Measurements from ENCODE around the gene BID.
A peak's percentile ranks its signal among the peaks of the same experiment; 100 is the strongest.

Gene BID

DNA sequence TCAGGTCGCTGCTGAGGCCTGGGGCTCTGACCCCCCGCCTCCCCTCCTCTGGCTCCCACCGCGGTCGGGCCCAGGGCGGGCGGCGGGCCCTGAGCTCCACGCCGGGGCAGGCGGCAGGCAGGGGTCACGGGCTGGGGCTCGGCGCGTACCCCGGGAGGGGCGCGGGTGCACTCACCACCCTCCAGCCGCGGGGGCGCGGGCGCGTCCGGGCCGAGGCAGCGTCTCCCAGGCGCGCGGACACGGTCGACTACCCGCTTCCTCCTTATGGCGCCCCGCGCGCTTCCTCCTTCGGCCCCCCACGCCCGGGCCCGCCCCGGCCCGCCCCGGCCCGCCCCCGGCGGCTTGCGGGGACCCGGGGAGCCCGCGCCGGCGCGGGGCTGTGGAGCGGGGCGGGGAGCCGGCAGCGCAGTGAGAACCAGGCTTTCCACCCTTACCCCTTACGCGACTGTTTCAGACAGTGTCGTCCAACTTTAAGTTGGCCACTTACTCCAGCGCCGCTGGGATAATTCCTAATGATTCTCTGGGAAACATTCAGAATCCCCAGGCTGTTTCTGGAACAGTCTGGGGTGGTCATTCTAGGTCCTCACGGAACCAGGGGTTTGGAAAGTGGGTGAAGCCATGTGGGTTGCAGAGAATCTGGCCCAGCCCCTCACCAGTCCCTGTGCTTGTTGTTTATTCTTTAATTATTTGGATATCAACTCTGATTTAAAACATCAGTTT is at the start of gene BID:
Gene BID, minus strand, starts transcription at position 264 of the 720 bp plus-strand sequence. CDS start 24,353 bp downstream, outside the sequence.
- intact Hi-C loops (cut with DNase I) = no loop called here
- peak in 1 of 10 donors; percentile 31 for DNase-seq

DNA sequence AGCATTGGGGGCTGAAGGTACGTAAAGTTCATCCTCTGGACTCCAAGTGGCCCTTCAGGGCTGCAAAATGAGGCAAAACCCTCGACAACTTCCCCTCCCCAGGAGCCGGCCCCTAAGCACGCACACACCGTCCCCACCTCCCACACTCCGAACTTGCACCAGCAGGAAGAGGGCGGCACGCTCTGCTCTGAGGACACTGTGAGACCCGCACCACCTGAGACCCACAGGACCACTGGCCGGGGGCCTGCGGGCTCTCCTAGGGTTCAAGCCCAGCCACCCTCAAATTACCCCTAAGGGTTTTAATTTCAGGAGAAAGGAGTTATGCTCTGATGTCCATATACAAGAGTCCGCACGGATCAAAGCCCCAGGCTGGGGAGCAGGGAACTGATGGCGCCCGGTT is 49.7 kb upstream of the BID start:
- intact Hi-C loops (cut with DNase I) = no loop called here
- DNase-seq = no peak

DNA sequence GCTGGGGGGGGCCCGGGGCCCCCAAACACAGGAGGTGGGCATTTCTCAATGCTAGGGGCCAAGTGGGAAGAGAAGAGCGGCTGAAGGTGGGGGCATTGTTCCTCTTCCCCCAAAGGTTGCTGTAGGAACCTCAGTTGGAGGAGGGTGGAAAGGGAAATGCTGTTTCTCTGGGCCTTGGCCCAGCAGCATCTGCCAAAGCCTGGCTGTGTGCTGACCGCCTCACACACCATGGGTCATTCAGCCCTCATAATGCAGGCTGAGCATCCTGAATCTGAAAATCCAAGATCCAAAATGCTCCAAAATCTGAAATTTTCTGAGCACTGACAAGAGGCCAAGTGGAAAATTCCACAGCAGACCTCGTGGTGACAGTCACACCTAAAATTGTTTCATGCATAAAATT is 49.0 kb upstream of the BID start:
- intact Hi-C loops (cut with DNase I) = no loop called here
- DNase-seq = no peak

DNA sequence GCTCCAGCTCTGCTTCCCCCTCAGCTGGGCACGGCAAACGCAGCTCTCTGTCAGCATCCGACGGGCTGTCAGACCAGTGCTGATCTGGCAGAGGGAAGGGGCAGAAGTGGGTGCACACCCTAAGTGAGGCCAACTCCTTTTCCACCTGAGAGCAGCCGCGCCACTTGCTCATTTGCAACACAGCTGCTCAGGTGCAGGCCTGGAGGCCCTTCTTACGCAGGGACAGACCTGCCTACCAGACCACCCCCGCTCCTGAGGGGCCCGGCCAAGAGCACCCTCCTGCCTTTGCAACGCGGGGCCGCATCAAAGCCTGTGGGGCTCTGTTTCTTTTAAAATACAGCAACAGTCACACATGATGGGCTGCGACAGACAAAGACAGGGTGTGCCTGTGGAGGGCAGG is 47.8 kb upstream of the BID start:
- intact Hi-C loops (cut with DNase I) = no loop called here

DNA sequence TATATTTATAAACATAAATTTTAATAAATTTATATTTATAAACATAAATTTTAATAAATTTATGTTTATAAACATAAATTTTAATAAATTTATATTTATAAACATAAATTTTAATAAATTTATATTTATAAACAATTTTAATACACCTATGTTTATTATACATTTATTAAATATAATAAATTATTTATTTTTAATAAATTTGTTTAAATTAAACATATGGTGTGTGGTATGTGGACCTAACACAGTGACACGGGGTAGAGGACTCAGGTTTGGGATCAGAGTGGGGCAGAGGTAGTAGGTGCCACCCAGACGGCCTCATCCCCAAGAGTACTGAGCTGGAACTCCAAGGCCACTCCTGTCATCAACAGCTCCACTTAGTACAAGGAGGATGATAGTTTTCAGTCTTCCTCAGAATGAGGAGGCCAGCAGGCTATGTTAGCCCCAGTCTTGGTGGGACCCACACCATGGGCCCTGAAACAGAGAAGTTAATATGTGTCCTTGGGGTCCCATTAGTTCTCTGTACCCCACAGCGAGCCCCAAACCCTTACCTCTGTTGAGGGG is 46.7 kb upstream of the BID start:
- DNase-seq = no peak
- intact Hi-C loops (cut with DNase I) = no loop called here

More for the DNA sequence above, 47.8 kb upstream of the BID start:
- DNase-seq = no peak

DNA sequence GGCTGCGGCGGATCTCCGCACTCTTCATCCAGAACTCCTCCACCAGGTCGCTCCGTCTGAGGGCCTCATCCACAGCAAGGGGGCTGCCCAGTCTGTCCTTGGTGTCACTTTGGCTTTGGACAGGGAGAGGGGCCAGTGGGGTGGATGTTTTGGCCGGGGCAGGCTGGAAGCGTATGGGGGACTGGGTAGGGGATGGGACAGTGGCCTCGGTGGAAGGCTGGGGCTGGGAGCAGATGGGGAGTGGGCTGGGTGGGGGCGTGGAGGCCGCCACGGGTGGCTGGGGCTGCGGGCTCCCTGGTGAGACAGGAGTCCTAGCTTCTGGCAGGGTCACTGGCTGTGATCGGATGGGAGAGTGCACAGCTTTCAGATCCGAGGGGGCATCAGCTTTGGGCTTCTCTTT is 44.4 kb upstream of the BID start:
- intact Hi-C loops (cut with DNase I) = no loop called here
- no peak for DNase-seq

DNA sequence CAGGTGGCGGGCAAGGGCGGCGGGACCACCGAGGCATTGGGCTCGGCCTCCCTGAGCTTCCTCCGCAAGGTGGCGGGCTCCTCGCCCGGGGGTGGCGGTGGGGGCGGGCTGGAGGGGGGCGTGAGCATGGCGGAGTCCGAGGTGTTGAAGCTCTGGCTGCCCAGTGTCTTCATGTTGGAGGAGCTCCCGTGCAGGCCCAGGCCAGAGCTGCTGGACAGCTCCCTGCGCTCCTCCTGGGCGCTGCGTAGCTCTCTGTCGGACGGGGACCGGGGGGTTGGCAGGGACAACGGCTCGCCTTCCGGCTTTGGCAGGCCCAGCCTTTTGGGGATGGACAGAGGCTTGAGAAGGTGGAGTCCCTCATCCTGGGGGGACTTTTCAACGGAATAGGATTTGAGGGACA is 43.9 kb upstream of the BID start:
- intact Hi-C loops (cut with DNase I) = no loop called here
- no peak for DNase-seq

DNA sequence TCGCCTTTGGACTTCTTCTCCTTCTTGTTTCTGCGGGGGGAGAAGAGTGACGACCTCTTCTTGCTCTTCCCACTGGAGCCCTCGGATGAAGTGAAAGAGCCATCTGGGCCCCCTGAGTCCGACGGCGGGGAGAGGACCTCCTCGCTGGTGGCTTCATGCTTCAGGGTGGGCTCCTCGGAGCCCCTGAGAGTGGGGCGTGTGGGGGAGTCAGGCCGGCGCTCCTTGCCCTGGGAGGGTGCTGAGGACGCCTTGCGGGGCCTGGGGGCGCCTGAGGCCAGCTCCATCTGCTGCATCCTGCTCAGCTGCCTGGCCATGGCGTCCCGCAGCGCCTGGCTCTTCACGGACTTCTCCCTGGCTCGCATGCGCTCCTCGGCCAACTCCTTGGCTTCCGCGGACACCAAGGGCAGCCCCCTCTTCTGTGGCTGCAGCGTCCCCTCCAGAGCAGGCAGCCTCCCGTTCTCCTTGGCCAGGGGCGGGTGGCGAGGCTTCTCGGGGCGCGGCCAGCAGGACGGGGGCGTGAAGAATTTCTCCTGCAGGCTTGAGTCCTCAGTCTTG is 43.3 kb upstream of the BID start:
- intact Hi-C loops (cut with DNase I) = no loop called here

DNA sequence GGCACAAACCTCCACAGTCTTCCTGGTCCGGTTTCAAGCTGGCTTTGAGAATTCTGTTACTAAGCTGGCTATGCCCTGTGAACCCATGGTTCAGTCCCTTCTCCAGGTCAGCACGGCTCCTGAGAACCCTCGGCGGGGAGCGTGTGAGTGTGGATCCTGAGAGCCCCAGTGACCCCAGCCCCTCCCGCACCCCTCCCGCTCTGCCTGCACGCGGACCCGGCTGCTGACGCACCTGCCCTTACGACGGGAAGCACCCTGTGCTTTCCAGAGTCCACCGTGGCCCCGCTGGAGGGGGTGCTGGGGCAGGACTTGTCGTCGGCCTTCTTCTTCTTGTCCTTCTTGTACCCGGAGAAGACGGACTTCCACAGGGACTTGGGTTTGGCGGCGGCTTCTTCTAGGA is 42.8 kb upstream of the BID start:
- intact Hi-C loops (cut with DNase I) = no loop called here
- DNase-seq = no peak

More for the DNA sequence above, 43.3 kb upstream of the BID start:
- DNase-seq = no peak

DNA sequence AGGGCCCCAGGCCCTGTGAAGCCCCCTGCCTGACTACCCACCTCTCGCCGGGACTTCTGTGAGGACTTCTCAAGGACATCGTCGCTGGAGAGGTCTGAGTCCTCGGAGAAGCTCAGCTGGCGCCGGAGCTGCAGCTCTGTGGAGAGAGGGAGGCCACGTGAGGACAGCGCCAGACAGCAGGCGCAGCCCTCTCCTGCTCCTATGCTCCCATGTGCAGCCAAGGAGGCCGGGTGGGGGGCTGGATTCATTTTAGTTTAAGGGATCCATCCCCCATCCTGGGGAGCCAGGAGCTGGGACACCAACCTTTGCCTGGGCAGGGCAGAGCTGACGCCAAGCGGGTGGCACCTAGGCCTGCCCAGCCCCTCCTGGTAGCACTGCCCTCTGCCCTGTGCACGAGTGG is 42.4 kb upstream of the BID start:
- intact Hi-C loops (cut with DNase I) = no loop called here
- DNase-seq = no peak

DNA sequence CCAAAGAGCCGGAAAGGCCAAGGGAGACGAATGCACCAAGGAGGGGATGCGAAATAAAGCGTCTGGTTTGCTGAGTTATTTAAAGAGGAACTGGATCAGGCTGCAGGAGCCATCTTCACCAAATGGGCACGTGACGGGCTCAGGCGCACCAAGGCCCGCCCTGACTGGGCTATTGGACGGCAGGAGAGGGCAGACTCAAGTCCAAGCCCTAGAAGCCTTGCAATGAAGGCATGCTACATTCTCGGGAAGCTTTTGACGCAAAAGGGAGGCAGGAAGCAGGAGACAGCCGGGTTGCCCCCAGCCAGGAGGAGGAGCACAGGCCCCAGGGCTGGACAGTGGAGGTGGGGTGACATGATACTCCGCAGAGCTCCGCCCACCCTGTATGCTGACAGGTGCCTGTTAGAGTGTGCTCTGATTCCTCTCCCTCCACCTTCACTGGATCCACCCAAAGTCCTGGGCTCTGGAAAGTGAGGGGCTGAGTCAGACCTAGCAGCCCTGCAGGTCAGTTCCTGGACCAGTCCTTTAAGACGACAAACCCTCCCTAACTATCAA is 41.5 kb upstream of the BID start:
- no peak for DNase-seq
- intact Hi-C loops (cut with DNase I) = no loop called here

DNA sequence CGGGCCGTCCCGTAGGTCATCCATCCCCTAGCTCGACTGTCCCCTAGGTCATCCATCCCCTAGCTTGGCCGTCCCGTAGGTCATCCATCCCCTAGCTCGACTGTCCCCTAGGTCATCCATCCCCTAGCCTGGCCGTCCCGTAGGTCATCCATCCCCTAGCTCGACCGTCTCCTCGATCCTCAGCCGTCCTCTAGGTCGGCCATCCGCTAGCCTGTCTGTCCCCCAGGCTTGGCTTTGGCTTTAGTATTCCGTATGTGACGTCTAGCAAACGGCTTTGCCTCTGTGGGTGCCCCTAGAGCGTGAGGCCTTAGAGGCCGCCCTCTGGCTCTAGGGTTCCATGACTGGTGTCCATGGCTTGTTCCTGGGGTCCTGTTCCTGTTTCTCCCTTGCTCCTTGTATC is 40.6 kb upstream of the BID start:
- intact Hi-C loops (cut with DNase I) = no loop called here
- no peak for DNase-seq

DNA sequence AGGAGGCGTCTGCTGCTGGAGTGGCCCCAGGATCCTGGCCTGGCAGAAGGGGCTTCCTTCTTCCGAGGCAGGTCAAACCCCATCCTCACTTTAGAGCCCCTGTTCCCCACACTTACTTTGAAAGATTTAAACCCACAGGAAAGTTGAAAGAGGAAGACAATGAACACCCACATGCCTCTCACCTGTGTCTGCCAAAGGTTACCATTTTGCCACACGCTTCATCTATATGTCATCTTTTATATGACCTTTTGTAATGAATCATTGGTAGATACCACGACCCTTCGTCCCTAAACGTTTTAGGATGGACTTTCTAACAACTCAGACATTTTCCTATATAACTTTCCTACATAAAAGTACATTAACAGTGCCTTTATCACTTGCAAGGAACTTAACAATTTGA is 39.8 kb upstream of the BID start:
- intact Hi-C loops (cut with DNase I) = no loop called here
- no peak for DNase-seq

DNA sequence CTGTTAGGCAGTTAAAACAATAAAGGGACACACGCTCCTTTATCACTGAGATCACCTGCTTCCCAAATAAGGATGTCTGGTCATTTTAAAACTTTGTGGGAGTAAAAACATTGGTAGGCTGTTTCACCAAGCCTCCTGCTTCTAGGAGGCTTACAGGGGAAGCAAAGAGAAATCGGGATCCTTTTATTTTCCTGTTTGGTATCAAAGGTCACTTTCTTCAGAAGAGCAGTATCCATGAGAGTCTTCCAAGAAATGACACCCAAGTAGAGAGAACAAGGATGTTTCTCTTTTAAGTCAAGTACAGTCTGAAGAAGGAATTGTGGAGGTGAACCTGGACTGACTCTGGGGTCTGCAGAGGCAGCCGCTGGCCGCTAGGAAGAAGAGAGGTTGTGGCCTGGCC is 36.9 kb upstream of the BID start:
- DNase-seq = no peak
- intact Hi-C loops (cut with DNase I) = no loop called here

DNA sequence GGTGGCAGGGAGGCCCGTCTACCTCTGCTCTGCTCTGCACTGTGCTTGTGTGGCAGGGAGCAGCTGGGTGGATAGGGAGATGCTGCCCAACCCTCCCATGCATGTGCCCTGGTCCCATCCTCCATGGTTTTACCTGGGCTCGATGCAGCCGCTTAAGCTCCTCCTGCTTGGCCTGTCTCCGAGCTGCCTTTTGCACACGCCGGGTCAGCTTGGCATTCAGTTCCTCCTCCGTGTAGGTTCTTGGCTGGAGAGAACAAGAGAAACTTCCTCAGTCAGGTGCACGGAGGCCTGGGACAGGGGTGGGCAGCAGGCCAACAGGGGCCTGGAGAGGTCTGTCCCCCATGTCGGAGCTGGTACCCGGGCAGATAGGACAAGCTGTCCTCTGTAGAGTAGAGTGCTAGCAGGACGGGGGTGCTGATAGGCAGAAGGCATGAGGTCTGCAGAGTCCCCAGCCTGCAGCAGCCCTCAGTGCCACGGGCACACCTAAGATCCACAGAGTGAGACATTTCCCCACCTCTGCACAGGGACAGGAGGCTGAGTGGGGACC is 36.4 kb upstream of the BID start:
- intact Hi-C loops (cut with DNase I) = no loop called here
- no peak for DNase-seq

DNA sequence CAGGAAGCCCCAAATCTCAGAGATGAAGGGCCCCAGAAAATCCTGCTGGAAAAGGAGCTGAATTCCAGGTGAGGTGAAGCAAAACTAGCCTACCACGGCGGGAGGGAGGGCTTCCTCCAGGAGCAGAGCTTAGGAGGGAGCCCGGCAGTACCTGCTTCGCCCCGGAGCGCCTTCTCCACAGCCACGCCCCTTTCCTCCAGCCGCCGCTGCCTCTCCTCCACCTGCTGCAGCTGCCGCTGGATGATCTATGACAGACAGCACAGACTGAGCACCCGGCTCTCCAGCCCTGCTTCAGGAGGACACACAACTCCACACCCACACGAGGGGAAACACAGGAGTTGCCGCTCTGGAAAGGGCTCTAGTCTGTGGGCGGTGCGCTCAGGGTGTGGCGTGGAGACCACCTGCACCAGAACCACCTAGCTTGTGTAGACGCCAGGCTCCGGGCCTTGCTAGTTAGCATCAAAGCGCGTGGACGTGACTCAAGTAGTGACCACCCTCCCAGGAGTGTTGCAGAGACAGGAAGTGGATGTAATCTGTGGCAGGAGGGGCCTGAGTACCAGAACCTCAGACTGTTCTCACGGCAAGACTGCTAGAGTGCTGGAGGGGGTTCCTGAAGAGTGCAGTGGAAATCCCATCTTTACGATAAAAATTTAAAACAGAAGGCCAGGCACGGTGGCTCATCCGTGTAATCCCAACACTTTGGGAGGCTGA is 34.6 kb upstream of the BID start:
- intact Hi-C loops (cut with DNase I) = no loop called here
- no peak for DNase-seq

DNA sequence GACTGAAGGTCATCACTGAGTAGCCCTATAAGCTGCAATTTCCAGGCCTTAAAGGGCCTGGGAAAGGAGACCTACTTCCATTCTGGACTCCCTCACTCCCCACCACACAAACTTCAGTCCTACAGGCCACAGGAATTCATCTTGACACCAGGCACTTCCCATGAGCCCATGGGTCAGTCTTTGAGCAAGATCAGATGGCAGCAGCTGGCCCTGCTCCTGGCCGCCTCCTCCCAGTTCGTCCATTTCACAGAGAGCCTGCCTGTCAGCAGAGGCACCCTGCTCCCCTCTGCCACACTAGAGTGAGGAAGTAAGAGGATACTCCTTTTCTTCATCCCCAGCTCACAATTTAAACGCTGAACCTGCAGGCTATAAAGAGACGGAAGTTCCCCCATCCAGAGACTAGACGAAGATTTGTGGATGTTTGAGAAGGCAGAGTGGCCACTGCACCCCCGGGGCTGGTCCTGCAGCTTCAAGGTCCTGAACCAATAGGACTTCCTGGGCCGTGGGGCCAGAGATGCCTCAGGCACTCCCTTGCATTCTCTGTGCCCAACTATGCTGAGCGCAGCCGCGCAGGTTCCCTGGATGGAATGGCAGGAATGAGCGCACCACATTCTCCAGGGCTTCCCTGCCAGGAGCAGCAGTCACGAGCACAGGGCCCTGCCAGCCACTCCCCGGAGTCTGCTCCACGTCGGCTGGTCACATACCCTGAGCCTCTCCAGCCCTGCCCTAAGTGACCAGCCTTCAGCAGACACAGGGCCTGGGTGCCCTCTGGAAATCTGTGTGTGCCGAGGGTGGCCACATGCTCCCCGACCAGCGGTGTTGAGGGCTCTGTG is 33.5 kb upstream of the BID start:
- intact Hi-C loops (cut with DNase I) = no loop called here
- DNase-seq = no peak

DNA sequence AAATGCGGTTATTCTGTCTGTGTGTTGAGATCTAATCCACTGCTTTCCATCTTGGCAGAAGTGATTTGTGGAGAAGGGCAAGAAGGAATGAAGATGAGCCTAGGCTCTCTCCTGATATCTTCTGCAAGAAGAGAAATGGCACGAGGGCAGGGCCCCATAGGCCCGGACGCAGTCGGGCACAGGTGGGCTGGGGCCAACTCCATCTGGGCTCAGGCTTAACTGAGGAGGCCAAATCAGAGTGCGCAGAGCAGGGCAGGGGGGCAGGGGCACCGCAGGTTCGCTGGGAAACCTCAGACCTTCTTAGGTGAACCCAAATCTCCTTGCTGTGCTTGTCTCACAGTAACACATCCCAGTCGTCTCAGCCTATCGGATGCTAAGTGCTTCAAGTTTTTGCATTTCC is 32.8 kb upstream of the BID start:
- intact Hi-C loops (cut with DNase I) = no loop called here
- no peak for DNase-seq

DNA sequence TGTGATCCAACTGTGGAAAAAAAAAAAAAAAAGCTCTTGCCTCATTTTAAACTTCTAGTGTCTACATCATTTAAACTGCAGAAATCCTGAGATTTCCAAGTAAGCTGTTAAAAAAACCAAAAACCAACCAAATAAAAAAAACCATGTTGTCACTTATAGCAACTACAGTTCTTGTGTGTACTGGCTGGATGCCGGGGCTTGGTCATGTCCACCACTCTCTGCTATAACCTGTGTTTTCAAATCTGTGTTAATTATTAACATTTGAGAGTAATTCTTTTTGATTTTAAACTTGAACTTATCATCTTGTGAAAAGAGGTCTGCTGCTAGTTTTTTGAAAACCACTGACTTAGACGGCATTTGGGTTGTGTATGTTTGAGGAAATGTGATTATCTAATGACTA is 32.2 kb upstream of the BID start:
- DNase-seq = no peak
- intact Hi-C loops (cut with DNase I) = no loop called here

DNA sequence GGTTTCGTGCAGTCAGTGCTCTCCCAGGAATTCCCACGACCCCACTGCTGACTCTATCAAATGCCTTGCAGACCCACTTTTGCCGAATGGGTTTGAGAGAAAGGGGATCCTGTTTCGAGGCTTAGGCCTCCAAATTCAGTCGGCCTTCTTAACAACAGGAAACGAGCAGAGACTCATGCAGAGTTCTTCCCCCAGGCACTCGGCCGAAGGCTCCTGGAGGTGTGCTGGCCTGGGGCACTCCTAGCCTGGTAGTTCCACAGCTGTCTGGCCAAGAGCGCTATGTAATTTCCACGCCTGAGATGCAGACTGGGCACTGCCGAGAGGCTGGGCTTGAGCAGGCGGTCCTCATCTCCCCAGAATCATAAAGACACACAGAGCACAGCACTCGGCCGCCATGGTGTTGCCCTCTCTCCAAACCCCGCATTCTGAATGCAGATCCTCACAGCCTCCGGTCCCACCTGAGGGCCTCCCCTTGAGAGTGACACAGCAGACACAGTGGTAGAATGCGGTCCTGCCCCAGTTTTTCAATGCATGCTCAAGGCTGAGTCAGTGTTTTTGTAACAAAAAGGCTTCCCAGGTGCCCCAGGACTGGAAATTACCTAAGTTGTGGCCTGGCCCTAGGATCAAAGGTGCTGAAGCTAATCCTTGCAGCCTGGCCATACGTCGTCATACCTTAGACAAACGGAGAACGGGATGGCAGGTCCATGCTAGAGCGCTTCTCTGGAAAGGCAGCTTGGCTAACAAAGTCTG is 30.2 kb upstream of the BID start:
- DNase-seq = no peak
- intact Hi-C loops (cut with DNase I) = no loop called here
